ENCODE results near the gene C1QTNF6. TPM values are rescaled to one million over a fixed set of nuclear protein-coding genes. Genes with fewer than 3 reads are reported as not detected.

The C1QTNF6 gene
- total and polyA plus RNA-seq, 4 donors: 3.1 to 4.5 (median 4.0) TPM

DNA sequence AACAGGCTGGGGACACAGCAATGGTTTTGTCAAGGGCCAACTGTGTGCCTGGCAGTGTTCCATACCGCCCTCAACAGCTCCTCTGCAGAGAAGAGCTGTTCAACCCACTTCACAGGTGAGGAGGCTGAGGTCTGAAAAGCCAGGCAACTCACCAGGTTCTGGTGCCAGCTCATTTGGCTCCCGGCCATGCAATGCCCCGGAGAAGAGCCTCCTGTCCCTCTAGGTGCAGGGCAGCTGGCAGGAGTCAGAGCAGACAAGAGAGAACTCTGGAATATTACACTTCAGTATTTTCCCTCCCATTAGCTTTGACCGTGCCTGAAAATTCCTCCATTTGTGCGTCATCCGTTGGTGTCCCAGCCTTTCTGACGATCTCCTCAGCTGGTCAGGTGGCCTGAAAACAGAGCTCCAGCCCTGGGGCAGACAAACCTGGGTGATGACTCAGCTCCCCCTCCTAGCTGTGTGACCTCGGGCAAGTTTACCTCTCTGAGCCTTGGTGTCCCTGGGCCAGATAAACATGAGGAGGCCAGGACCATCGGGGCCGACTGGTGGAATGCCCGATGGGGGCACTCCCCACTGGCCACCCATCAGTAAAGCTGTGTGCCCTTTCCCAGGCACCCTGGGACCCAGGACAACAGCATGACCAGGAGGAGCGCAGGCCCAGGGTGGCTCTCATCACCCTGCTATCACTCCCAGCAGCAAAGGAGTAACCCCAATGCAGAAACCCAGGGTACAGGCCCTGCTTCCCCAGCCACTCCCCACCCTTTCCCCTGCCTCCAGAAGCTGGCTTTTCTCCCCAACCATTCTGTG, 9.6 kb upstream of the C1QTNF6 start:
- Histone ChIP-seq H3K9ac (ENCODE audit: low read depth in 1 of 2, low read length in 2 of 2) (peak overlapping the region; percentile 37 to 46), H3K9me3 (ENCODE audit: control insufficient read depth in 4 of 4, low read length in 3 of 4) (no peaks in the 10 kb centered on the region), H3K4me3 (ENCODE audit: low read depth in 1 of 3, low read length in 3 of 3) (peak overlapping the region in 2 of 3 donors; percentile 1 to 59), H3K27me3 (ENCODE audit: control insufficient read depth in 4 of 4, insufficient read depth in 4 of 4, low read length in 3 of 4) (no peaks in the 10 kb centered on the region), H3K36me3 (ENCODE audit: control insufficient read depth in 4 of 4, insufficient read depth in 3 of 4, low read depth in 1 of 4, low read length in 3 of 4) (no peaks in the 10 kb centered on the region), H3K4me1 (ENCODE audit: control insufficient read depth in 4 of 4, insufficient read depth in 4 of 4, low read length in 3 of 4) (peaks cover 26 to 56% (median 42%) of the 10 kb centered on the region in 4 donors), H3K27ac (ENCODE audit: low read depth in 1 of 2, low read length in 2 of 2) (peak overlapping the region; percentile 96)
- DNase-seq (ENCODE audit: low spot score): no peak
- TF ChIP-seq HNF4A (conservative IDR thresholded peaks at IDR 0.05) (peak in 1 of 2 donors; percentile 64), REST (IDR thresholded peaks at IDR 0.05) (peak; percentile 20), HNF4G (IDR thresholded peaks at IDR 0.05) (no peak), RAD21 (IDR thresholded peaks at IDR 0.05) (no peak), RXRA (IDR thresholded peaks at IDR 0.05) (peak in 1 of 2 donors; percentile 73), TAF1 (conservative IDR thresholded peaks at IDR 0.05) (no peak), YY1 (IDR thresholded peaks at IDR 0.05) (peak; percentile 34), JUND (IDR thresholded peaks at IDR 0.05) (peak; percentile 62 to 86)
- TF ChIP-seq, protein P1, sequence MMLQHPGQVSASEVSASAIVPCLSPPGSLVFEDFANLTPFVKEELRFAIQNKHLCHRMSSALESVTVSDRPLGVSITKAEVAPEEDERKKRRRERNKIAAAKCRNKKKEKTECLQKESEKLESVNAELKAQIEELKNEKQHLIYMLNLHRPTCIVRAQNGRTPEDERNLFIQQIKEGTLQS (IDR thresholded peaks at IDR 0.05): no peak
- WGBS: 29% methylated on average over 12 of the region's 12 CpGs

DNA sequence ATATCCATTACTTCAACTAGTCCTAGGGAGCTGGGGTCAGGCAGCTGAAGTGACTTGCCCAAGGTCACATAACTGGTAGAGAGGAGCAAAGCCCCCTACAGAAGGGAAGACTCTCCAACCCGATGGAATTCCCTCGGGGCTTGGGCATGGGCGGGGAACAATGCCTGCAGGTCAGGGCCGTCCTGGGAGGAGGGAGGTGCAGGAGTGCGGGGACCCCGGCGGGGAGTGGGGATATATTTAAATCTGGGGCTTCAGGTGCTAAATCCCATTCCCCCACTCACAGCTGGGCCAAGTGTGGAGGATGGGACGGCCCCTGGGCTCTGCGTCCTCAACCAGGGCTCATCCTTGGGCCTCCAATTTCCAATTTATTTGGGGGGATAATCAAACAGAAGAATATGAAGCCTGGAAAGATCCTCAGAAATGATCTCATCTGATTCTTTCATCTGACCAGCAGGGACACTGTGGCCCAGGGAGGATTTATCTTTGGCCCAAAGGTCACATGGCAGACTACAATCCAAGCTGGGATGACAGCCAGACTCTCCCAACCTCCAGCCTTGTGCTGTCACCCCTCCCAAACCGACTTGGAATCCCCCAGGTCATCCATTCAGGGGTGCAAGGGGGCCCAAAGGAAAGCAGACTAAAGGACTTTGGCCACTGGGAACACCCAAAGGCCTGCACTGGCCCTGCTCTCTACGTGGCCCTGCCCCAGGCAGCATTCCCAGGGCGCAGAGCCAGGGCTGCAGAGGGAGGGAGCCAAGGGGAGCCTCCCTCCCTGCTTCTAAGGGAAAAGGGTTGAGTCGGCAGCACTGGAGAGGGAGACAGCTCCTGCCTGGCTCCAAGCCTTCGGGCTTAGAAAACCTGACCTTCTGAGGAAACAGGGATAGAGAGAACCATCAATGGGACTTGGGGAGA, 8.7 kb upstream of the C1QTNF6 start:
- Histone ChIP-seq H3K4me3 (ENCODE audit: low read depth in 1 of 3, low read length in 3 of 3) (no peak overlapping the region), H3K9ac (ENCODE audit: low read depth in 1 of 2, low read length in 2 of 2) (peak overlapping the region in 1 of 2 donors; percentile 45), H3K4me1 (ENCODE audit: control insufficient read depth in 4 of 4, insufficient read depth in 4 of 4, low read length in 3 of 4) (peaks cover 26 to 56% (median 42%) of the 10 kb centered on the region in 4 donors), H3K27me3 (ENCODE audit: control insufficient read depth in 4 of 4, insufficient read depth in 4 of 4, low read length in 3 of 4) (no peaks in the 10 kb centered on the region), H3K27ac (ENCODE audit: low read depth in 1 of 2, low read length in 2 of 2) (peak overlapping the region; percentile 96), H3K36me3 (ENCODE audit: control insufficient read depth in 4 of 4, insufficient read depth in 3 of 4, low read depth in 1 of 4, low read length in 3 of 4) (no peaks in the 10 kb centered on the region), H3K9me3 (ENCODE audit: control insufficient read depth in 4 of 4, low read length in 3 of 4) (no peaks in the 10 kb centered on the region)
- 33% methylated on average over 14 of the region's 14 CpGs for WGBS
- no peak for DNase-seq (ENCODE audit: low spot score)
- TF ChIP-seq REST (IDR thresholded peaks at IDR 0.05) (peak; percentile 81), FOXA2 (IDR thresholded peaks at IDR 0.05) (no peak), HNF4A (conservative IDR thresholded peaks at IDR 0.05) (peak; percentile 93 to 96), HNF4G (IDR thresholded peaks at IDR 0.05) (peak; percentile 93), EGR1 (IDR thresholded peaks at IDR 0.05; ENCODE audit: low read depth in 2 of 2) (no peak), ZBTB33 (IDR thresholded peaks at IDR 0.05) (no peak), YY1 (IDR thresholded peaks at IDR 0.05) (peak; percentile 42), RXRA (IDR thresholded peaks at IDR 0.05) (peak; percentile 89 to 91), TAF1 (conservative IDR thresholded peaks at IDR 0.05) (no peak), GABPA (IDR thresholded peaks at IDR 0.05 in 1 of 2, conservative IDR thresholded peaks at IDR 0.05 in 1 of 2) (no peak), FOXA1 (IDR thresholded peaks at IDR 0.05) (no peak), NR2F2 (IDR thresholded peaks at IDR 0.05) (peak; percentile 97)
- TF ChIP-seq, protein P1 (IDR thresholded peaks at IDR 0.05): no peak
- TF ChIP-seq, protein P2, sequence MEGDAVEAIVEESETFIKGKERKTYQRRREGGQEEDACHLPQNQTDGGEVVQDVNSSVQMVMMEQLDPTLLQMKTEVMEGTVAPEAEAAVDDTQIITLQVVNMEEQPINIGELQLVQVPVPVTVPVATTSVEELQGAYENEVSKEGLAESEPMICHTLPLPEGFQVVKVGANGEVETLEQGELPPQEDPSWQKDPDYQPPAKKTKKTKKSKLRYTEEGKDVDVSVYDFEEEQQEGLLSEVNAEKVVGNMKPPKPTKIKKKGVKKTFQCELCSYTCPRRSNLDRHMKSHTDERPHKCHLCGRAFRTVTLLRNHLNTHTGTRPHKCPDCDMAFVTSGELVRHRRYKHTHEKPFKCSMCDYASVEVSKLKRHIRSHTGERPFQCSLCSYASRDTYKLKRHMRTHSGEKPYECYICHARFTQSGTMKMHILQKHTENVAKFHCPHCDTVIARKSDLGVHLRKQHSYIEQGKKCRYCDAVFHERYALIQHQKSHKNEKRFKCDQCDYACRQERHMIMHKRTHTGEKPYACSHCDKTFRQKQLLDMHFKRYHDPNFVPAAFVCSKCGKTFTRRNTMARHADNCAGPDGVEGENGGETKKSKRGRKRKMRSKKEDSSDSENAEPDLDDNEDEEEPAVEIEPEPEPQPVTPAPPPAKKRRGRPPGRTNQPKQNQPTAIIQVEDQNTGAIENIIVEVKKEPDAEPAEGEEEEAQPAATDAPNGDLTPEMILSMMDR (IDR thresholded peaks at IDR 0.05; ENCODE audit: low read depth, low read length, missing input control): peak; percentile 44
